ENCODE results near the gene RNF212B.
A peak's percentile ranks its signal among the peaks of the same experiment; 100 is the strongest.
"Not testable (repeated sequence)": the region's sequence is repeated elsewhere in the genome, so short reads cannot be mapped to it uniquely, and the experiment has no call there.

Gene RNF212B

GRCh38 chr14:23237772-23238594 lies at the start of gene RNF212B:
RNF212B (plus strand) TSS chr14:23237936; CDS start chr14:23240346, 2,410 bp downstream.
- peak; percentile 45 for DNase-seq

GRCh38 chr14:23193432-23193831 lies 44.3 kb upstream of the RNF212B start:
- no peak for DNase-seq

DNA sequence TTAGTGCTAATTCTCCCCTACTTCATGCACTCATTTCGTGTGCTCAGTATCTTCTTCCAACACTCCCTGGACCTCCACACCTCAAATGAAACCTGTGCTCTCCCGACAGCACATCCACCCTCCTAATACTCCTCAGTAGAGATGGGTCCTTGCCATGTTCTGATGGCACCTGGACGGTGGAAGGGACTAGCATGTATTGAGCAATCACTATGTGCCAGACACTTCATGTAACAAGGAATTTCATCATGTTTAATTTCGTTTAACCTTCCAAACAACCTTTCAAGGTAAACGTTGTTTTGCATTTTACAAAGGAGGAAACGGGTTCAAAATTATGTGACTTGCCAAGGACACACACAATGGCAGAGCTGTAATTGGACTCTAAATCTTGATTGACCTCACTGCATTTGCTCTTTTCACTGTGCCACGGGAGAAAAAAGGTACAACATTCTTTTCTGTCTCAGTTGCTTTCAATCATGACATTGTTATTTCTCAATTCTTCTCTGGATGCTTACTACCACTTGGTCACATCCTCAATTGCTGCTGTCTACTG lies 42.1 kb upstream of the RNF212B start:
- DNase-seq = no peak

DNA sequence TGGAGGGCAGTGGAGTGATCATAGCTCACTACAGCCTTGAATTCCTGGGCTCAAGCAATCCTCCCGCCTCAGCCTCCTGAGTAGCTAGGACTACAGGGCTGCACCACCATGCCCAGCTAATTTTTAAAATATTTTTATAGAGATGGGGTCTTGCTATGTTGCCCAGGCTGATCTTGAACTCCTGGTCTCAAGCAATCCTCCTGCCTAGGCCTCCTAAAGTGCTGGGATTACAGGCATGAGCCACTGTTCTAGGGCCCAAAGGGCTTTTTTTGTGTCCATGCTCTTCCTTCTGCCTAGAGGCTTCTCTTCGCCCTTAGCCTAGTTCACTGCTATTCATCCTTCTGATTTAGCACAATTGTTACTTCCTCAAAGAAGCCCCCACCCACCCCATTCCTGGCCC lies 41.2 kb upstream of the RNF212B start:
- not testable (repeated sequence) for DNase-seq

DNA sequence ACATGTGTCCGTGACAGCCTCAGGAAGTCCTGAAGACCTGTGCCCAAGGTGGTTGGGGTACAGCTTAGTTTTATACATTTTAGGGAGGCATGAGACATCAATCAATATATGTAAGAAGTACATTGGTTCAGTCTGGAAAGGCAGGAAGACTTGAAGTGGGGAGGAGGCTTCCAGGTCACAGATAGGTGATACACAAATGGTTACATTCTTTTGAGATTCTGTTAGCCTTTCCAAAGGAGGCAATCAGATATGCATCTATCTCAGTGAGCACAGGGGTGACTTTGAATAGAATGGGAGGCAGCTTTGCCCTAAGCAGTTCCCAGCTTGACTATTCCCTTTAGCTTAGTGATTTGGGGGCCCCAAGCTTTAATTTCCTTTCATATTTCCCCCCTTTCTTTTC lies 38.6 kb upstream of the RNF212B start:
- DNase-seq = not testable (repeated sequence)

GRCh38 chr14:23202001-23202400 lies 35.7 kb upstream of the RNF212B start:
- DNase-seq = no peak

DNA sequence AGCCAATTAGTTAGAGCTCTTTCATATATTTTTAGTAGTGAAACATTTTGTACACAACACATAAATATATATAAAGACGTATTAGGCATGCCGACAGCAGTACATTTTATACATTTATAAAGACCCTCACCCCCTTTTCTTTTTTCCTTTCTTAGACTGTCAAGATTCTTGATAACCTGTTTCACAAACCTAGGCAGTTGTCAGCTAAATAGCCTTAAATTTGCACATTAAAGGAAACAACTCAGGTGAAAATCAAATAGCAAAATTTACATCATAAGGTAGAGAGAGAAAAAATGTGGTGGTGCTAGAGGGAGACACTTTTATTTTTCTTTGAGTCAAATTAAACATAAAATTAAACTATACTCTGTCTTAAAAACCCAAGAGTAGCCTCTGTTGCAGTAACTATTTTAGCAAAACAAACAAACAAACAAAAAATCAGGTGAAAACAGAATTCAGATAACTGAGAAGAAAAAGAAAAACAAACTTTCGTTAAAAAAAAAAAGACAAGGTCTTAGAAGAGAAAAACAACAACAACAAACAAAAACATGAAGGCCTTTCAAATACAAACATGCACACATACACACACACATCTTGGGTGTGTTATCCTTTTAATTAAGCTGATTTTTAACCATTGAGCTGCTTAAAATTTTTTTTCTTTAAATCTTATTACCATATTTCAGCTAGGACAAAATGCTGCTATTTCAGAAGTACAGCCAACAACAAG lies 31.2 kb upstream of the RNF212B start:
- DNase-seq = no peak

GRCh38 chr14:23207146-23207540 lies 30.6 kb upstream of the RNF212B start:
- DNase-seq = no peak

DNA sequence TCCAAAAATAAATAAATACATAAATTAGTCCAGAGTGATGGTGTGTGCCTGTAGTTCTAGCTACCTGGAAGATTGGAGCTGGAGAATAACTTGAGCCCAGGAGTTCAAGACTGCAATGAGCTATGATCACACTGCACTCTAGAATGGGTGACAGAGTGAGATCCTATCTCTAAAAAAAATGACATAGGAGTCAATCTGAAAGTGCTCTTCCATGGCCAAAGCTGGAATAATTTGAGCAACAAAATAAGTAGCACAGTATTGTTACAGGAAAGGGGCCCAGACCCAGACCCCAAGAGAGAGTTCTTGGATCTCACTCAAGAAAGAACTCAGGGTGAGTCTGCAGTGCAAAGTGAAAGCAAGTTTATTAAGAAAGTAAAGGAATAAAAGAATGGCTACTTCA lies 29.4 kb upstream of the RNF212B start:
- DNase-seq = no peak

GRCh38 chr14:23209651-23210423 lies 27.9 kb upstream of the RNF212B start:
- DNase-seq = no peak

DNA sequence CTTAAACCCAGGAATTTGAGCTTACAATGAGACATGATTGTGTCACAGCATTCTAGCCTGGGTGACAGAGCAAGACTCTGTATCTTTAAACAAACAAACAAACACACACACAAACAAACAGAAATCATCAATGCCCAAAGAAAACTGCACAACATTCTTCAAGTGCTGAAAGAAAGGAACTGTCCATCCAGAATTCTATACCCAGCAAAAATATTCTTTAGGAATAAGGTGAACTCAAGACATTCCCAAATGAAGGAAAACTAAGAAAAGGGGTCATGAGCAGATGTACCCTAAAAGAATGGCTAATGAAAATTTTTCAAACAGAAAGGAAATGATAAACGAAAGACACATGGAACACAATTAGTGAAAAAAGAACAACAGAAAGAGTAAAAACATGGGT lies 22.3 kb upstream of the RNF212B start:
- DNase-seq = no peak

DNA sequence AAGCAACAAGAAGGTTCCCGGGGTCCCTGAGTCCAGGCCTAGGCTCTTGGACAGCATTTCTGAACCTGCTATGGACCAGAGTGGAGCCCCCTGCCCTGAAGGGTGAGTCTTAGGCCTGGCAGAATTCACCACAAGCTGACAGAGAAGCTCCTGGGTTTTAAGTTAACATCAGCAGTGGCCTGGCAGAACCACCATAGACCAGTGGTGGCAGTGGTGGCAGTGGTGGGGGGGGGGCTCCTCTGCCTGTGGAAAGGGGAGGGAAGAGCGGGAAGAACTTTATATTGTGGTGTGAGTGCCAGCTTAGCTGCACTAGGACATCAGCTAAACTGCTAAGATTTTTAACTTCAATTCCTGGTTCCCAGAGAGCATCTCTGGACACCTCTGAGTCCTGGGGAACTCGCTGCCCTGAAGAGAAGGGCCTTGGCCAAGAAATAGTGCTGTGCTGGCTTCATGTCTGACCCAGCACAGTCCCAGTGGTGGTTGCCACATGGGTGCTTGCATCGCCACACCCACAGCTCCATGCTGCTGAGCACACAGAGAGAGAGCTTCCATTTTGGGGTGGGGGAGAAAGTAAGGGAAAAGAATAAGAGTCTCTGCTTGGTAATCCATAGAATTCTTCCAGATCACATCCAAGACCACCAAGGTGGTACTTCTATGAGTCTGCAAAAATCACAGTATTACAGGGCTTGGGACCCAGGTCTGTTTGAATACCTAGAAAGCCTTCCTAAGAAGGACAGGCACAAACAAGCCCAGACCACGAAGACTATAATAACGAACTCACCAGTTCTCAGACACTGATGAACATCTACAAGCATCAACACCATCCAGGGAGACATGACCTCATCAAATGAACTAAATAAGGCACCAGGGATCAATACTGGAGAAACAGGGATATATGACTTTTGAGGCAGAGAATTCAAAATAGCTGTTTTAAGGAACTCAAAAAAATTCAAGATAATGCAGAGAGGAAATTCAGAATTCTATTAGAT lies 20.4 kb upstream of the RNF212B start:
- no peak for DNase-seq

DNA sequence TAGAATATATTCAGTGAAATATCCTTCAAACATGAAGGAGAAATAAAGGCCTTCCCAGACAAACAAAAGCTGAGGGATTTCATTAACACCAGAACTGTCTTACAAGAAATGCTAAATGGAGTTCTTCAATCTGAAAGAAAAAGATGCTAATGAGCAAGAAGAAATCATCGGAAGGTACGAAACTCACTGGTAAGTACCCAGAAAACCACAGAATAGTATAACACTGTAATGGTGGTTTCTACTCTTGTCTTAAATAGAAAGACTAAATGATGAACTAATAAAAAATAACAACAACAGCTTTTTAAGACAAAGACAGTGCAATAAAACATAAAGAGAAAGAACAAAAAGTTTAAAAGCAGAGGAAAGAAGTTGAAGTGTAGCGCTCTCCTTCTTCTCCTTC lies 18.7 kb upstream of the RNF212B start:
- DNase-seq = no peak

GRCh38 chr14:23224958-23225357 lies 12.8 kb upstream of the RNF212B start:
- DNase-seq = not testable (repeated sequence)

DNA sequence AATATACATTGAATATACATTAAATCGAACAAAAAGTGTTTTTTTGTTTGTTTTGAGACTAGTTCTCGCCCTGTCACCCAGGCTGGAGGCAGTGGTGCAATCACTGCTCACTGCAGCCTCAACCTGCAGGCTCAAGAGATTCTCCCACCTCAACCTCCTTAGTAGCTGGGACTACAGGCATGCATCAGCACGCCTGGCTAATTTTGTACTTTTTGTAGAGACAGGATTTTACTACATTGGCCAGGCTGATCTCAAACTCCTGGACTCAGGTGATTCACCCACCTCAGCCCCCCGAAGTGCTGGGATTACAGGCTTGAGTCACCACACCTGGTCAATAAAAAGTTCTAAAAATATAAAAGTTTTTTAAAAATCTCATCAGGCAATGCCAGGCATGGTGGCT lies 10.2 kb upstream of the RNF212B start:
- no peak for DNase-seq

DNA sequence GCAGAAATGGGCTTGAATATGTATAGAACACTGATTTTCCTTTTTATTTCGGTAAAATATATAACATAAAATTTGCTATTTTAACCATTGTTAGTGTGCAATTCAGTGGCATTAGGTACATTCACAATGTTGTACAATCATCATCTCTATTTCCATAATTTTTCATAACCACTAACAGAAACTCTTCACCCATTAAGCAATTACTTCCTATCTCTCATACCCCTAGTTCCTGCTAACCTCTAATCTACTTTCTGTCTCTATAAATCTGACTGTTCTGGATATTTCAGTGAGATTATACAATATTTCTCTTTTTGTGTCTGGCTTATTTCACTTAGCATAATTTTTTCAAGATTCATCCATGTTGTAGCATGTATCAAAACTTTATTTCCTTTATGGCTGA lies 8.9 kb upstream of the RNF212B start:
- no peak for DNase-seq

- not testable (repeated sequence) for DNase-seq
Observed at GRCh38 chr14:23232241-23232808, 5.4 kb upstream of the RNF212B start.

DNA sequence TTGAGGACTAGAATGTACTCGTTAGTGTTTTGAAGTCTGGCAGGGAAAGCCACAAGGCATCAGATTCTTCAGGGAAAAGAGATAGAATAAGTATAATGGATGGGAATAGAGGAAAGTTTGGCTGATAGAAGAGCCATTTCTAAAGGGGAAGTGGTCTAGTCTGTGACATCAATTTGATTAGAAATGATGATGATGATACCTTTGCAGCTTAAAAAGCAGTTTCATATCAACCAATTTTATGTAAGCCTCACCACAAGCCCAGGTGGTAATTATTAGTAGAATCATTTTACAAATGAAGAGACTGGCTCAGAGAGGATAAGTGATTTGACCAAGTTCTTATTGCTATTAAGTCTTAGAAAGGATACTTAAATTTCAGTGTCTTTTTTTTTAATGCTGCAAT lies 2.9 kb downstream of the RNF212B start:
- no peak for DNase-seq

- not testable (repeated sequence) for DNase-seq
Observed at GRCh38 chr14:23241061-23241715, 3.5 kb downstream of the RNF212B start.

DNA sequence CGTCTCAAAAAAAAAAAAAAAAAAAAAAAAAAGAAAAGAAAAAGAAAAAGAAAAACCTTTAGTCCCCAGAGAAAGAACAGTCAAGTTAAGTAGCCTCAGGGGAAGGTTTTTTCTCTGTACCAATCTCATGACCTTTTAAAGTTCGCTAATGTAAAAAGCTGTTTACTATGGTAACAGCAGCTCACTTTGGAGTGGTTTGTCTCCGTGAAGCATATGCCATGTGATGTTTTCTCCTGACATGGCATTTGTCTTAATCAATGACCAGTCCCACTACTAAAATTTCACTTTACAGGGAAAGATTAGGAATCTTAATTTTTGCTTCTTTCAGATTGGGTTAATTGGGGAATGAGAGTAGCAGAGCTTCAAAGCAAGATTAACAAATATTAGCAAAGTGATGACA lies 4.3 kb downstream of the RNF212B start:
- no peak for DNase-seq

DNA sequence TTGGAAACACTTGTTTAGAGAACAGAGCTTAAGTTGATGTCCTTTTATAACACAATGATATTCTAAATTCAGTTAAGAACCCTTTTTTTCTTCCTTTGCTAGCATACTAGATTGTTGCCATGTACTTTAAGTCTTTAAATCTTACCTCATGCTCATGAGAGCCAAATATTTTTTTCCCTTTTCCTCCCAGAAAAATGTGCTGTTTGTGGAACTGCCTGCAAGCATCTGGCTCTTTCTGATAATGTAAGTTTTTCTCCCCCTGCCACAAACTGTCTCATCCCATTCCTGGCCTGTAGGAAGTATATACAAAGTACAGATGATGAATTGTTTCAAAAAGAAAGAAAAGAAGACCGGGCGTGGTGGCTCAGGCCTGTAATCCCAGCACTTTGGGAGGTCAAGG lies 5.3 kb downstream of the RNF212B start:
- DNase-seq = no peak
